Uterus (tissue), 4 donors: ENCODE results near the gene FBXO40. TPM values are rescaled to one million over a fixed set of nuclear protein-coding genes. Genes with fewer than 3 reads are reported as not detected.

ENCODE experiments used
- DNase-seq, 2 donors: peaks; one replicate each; pipeline ENCODE4 v3.0.0-alpha.2; 2019 to 2020
- H3K27ac ChIP-seq, 2 donors: fragments of 200-600 bp; sonication (generic); 1 replicate in 1 of 2; 2 replicates in 1 of 2; pipeline ENCODE4 v1.5.1; 2016 to 2018
- H3K27me3 ChIP-seq, 2 donors: fragments of 200-600 bp; sonication (generic); one replicate each; pipeline ENCODE4 v1.5.1; 2018 to 2019; ENCODE audit warnings: control low read depth in 1 of 2
- H3K36me3 ChIP-seq, 2 donors: fragments of 200-600 bp; sonication (generic); one replicate each; pipeline ENCODE4 v1.5.1; 2019; ENCODE audit warnings: control low read depth in 1 of 2
- H3K4me1 ChIP-seq, 2 donors: fragments of 200-600 bp; sonication (generic); one replicate each; pipeline ENCODE4 v1.5.1; 2018 to 2019; ENCODE audit warnings: control low read depth in 1 of 2
- H3K4me3 ChIP-seq, 2 donors: fragments of 200-600 bp; sonication (generic); 1 replicate in 1 of 2; 2 replicates in 1 of 2; pipeline ENCODE4 v1.5.1; 2018 to 2019; ENCODE audit warnings: mild to moderate bottlenecking in 1 of 2
- H3K9me3 ChIP-seq, 2 donors: fragments of 200-600 bp; sonication (generic); one replicate each; pipeline ENCODE4 v1.5.1; 2019; ENCODE audit warnings: control low read depth in 1 of 2
- POLR2A ChIP-seq, 2 donors: fragments of 450-650 bp; IDR thresholded peaks; one replicate each; pipeline ENCODE4 v1.6.1; 2016; ENCODE audit warnings: antibody characterized with exemption in 2 of 2, mild to moderate bottlenecking in 1 of 2, moderate library complexity in 1 of 2
- intact Hi-C: fragments of 100-400 bp; cut with DNase I; formaldehyde crosslinking; loops from one replicate; pipeline ENCODE4 v1.15.1; 2023; ENCODE audit warnings: low total_unique reads
- total RNA-seq, 4 donors: library from RNA; depleted of rRNA in 3 of 4; stranded (reverse); fragments of >200 nt in 3 of 4; gene quantifications; one replicate each; pipeline versions ENCODE4 v1.1.0 to v1.2.4, GENCODE V29; 2014 to 2023
- TF ChIP-seq, protein P1 (sequence below), 4 experiments: fragments of 200-600 bp in 2 of 4; fragments of 450-650 bp in 2 of 4; sonication (generic) in 2 of 4; IDR thresholded peaks; one replicate each; pipeline ENCODE4 v1.5.1; 2016 to 2019; ENCODE audit warnings: antibody characterized with exemption in 4 of 4, mild to moderate bottlenecking in 2 of 4, moderate library complexity in 1 of 4
- donor health status: DM: yes; HTN: yes; CAD: no.

FBXO40 gene
- total RNA-seq, 4 donors from 2014 or later = 0.06 to 0.21 TPM; not detected in 2

DNA sequence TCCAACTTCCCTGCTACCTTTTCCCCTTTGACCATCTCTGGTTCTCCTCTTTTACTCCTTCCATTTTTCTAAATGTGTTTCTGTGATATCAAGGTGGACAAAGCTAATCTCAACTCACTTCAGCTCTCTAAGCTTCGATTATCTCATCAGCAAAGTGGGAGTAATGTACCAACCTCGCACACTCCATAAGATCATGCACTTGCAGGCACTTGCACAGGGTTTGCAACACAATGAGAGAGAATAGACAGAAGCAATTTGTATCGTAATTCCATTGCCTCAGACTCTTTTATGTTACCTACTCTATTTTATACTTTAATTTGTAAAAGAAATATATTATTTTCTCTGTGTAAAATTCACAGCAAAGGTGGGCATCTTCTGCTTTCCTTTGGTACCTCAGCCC lies 40.4 kb upstream of the FBXO40 start:
- TF ChIP-seq, protein P1, sequence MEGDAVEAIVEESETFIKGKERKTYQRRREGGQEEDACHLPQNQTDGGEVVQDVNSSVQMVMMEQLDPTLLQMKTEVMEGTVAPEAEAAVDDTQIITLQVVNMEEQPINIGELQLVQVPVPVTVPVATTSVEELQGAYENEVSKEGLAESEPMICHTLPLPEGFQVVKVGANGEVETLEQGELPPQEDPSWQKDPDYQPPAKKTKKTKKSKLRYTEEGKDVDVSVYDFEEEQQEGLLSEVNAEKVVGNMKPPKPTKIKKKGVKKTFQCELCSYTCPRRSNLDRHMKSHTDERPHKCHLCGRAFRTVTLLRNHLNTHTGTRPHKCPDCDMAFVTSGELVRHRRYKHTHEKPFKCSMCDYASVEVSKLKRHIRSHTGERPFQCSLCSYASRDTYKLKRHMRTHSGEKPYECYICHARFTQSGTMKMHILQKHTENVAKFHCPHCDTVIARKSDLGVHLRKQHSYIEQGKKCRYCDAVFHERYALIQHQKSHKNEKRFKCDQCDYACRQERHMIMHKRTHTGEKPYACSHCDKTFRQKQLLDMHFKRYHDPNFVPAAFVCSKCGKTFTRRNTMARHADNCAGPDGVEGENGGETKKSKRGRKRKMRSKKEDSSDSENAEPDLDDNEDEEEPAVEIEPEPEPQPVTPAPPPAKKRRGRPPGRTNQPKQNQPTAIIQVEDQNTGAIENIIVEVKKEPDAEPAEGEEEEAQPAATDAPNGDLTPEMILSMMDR (IDR thresholded peaks at IDR 0.05) = no peak
- TF ChIP-seq POLR2A (IDR thresholded peaks at IDR 0.05) = no peak
- no peaks in the 10 kb centered on the region for H3K9me3 ChIP-seq
- H3K36me3 ChIP-seq = no peaks in the 10 kb centered on the region
- DNase-seq = no peak
- H3K4me3 ChIP-seq = no peak overlapping the region
- intact Hi-C loops = no loop called here
- no peak overlapping the region for H3K27ac ChIP-seq
- H3K27me3 ChIP-seq = no peaks in the 10 kb centered on the region
- no peaks in the 10 kb centered on the region for H3K4me1 ChIP-seq

DNA sequence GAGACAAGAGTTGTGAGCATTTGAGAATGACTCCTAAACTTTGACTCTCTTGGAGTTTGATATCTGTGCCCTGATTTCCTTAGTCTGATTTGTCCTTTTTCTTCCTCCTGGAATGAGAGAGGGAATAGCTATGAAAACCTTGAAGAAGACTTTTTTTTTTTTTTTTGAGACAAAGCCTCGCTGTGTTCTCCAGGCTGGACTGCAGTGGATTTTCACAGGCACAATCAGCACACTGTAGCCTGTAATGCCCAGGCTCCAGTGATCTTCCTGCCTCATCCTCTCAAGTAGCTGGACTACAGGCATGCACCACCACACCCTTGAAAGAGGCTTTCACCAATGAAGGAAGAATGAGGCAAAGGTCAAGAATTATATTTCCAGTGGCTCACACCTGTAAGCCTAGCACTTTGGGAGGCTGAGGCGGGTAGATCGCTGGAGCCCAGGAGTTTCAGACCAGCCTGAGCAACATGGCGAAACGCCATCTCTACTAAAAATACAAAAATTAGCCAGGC lies 35.7 kb upstream of the FBXO40 start:
- intact Hi-C loops = no loop called here
- DNase-seq = no peak
- H3K4me1 ChIP-seq = no peaks in the 10 kb centered on the region
- H3K27me3 ChIP-seq = no peaks in the 10 kb centered on the region
- H3K36me3 ChIP-seq = no peaks in the 10 kb centered on the region
- TF ChIP-seq POLR2A (IDR thresholded peaks at IDR 0.05) = no peak
- TF ChIP-seq, protein P1 (IDR thresholded peaks at IDR 0.05) = no peak
- H3K27ac ChIP-seq = no peak overlapping the region
- no peak overlapping the region for H3K4me3 ChIP-seq
- no peaks in the 10 kb centered on the region for H3K9me3 ChIP-seq

DNA sequence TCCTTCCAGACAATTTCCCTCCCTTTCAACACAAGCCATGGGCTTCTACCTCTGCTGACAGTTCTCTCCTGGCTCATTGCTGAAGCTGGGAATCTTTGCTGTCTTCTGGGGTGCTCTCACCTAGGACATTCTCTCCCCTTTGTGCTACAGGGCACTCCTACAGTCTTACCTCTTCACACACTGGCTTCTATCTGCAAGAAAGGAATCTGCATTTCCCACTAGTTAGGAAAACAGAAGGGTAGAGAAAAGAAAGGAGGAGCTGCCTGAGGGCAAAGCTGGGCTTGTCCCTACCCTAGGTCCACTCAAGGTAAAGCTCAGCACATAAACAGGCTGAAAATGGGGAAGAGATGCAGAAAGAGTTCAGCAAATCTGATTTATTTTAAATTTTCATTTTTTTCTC lies 31.0 kb upstream of the FBXO40 start:
- intact Hi-C loops = no loop called here
- H3K9me3 ChIP-seq = no peaks in the 10 kb centered on the region
- no peak for DNase-seq
- TF ChIP-seq, protein P1 (IDR thresholded peaks at IDR 0.05) = no peak
- H3K27ac ChIP-seq = no peak overlapping the region
- no peaks in the 10 kb centered on the region for H3K4me1 ChIP-seq
- H3K27me3 ChIP-seq = no peaks in the 10 kb centered on the region
- no peaks in the 10 kb centered on the region for H3K36me3 ChIP-seq
- H3K4me3 ChIP-seq = no peak overlapping the region

DNA sequence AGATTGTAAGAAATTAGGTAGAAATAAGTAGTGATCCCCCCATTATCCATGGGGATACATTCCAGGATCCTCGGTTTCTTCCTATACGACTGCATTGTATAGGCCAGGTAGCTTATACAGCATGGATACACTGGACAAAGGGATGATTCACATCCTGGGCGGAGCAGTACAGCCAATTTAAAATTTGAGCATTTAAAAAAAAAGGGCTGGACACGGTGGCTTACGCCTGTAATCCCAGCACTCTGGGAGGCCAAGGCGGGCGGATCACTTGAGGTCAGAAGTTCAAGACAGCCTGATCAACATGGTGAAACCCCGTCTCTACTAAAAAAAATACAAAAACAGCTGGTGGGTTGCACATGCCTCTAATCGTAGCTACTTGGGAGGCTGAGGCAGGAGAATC lies 26.4 kb upstream of the FBXO40 start:
- H3K27me3 ChIP-seq = no peaks in the 10 kb centered on the region
- no peak overlapping the region for H3K27ac ChIP-seq
- TF ChIP-seq POLR2A (IDR thresholded peaks at IDR 0.05) = no peak
- TF ChIP-seq, protein P1 (IDR thresholded peaks at IDR 0.05) = no peak
- DNase-seq = no peak
- intact Hi-C loops = no loop called here
- no peaks in the 10 kb centered on the region for H3K4me1 ChIP-seq
- H3K9me3 ChIP-seq = no peaks in the 10 kb centered on the region
- H3K36me3 ChIP-seq = no peaks in the 10 kb centered on the region
- no peak overlapping the region for H3K4me3 ChIP-seq

DNA sequence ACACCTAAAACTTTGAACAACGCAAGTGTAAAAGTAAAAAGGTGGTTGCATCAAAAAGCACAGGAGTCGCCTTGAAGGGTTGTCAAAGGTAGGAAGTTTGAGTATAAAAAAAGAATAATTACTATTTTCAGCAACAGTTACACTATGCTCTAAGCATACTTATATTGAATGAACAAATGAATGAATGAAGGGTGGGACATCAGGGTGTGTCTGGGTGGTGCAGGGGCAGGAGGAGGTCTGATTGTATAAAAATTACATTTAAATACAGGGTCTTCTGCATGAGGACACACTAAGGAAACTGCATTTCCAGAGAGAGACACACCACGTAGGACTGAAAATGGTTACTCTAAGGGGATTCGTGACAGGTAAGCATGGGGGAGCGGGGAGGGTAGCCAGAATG lies 25.5 kb upstream of the FBXO40 start, which contains the start of gene ARGFX:
ARGFX (plus strand) TSS at position 301 of the 400 bp plus-strand sequence. CDS start 2,765 bp downstream, outside the sequence.
- Histone ChIP-seq H3K36me3 (no peaks in the 10 kb centered on the region), H3K4me1 (no peaks in the 10 kb centered on the region)
- DNase-seq = no peak

More for the DNA sequence above, 25.5 kb upstream of the FBXO40 start, which contains the start of gene ARGFX:
- Histone ChIP-seq H3K27ac (no peak within 1 kb of the TSS), H3K9me3 (no peaks in the 10 kb centered on the region), H3K27me3 (no peaks in the 10 kb centered on the region), H3K4me3 (no peak within 1 kb of the TSS)
- intact Hi-C loops = no loop called here
- TF ChIP-seq POLR2A (IDR thresholded peaks at IDR 0.05) = no peak
- TF ChIP-seq, protein P1 (IDR thresholded peaks at IDR 0.05) = no peak
